Measurements from ENCODE around the gene NUDT14.

NUDT14 gene

GRCh38 chr14:105151084-105151837 lies 29.9 kb downstream of the NUDT14 start:
- no peaks in the 10 kb centered on the region for H3K4me1 ChIP-seq (ENCODE audit: control insufficient read depth, insufficient read depth, low read length)
- H3K36me3 ChIP-seq (ENCODE audit: control insufficient read depth, insufficient read depth, low read length): peaks cover 21% of the 10 kb centered on the region
- H3K27me3 ChIP-seq (ENCODE audit: control insufficient read depth, insufficient read depth, low read length): no peaks in the 10 kb centered on the region
- no peak overlapping the region for H3K9ac ChIP-seq (ENCODE audit: low read depth, low read length)
- no peak overlapping the region for H3K4me3 ChIP-seq (ENCODE audit: low read depth, low read length)
- no peaks in the 10 kb centered on the region for H3K9me3 ChIP-seq (ENCODE audit: control insufficient read depth, insufficient read depth, low read length)

GRCh38 chr14:105150368-105151083 lies 30.6 kb downstream of the NUDT14 start:
- H3K9ac ChIP-seq (ENCODE audit: low read depth, low read length): no peak overlapping the region
- H3K27me3 ChIP-seq (ENCODE audit: control insufficient read depth, insufficient read depth, low read length): no peaks in the 10 kb centered on the region
- H3K4me3 ChIP-seq (ENCODE audit: low read depth, low read length): no peak overlapping the region
- H3K36me3 ChIP-seq (ENCODE audit: control insufficient read depth, insufficient read depth, low read length): peaks cover 25% of the 10 kb centered on the region
- H3K9me3 ChIP-seq (ENCODE audit: control insufficient read depth, insufficient read depth, low read length): no peaks in the 10 kb centered on the region
- H3K4me1 ChIP-seq (ENCODE audit: control insufficient read depth, insufficient read depth, low read length): no peaks in the 10 kb centered on the region

- no peak overlapping the region for H3K4me3 ChIP-seq (ENCODE audit: low read depth, low read length)
- no peak overlapping the region for H3K9ac ChIP-seq (ENCODE audit: low read depth, low read length)
- peaks cover 25% of the 10 kb centered on the region for H3K36me3 ChIP-seq (ENCODE audit: control insufficient read depth, insufficient read depth, low read length)
- no peaks in the 10 kb centered on the region for H3K4me1 ChIP-seq (ENCODE audit: control insufficient read depth, insufficient read depth, low read length)
- no peaks in the 10 kb centered on the region for H3K9me3 ChIP-seq (ENCODE audit: control insufficient read depth, insufficient read depth, low read length)
- no peaks in the 10 kb centered on the region for H3K27me3 ChIP-seq (ENCODE audit: control insufficient read depth, insufficient read depth, low read length)
Measured at GRCh38 chr14:105150026-105150367, 31.1 kb downstream of the NUDT14 start.

GRCh38 chr14:105149146-105149781 lies 31.8 kb downstream of the NUDT14 start:
- H3K27me3 ChIP-seq (ENCODE audit: control insufficient read depth, insufficient read depth, low read length): no peaks in the 10 kb centered on the region
- no peaks in the 10 kb centered on the region for H3K4me1 ChIP-seq (ENCODE audit: control insufficient read depth, insufficient read depth, low read length)
- H3K4me3 ChIP-seq (ENCODE audit: low read depth, low read length): no peak overlapping the region
- no peaks in the 10 kb centered on the region for H3K9me3 ChIP-seq (ENCODE audit: control insufficient read depth, insufficient read depth, low read length)
- no peak overlapping the region for H3K9ac ChIP-seq (ENCODE audit: low read depth, low read length)
- peaks cover 25% of the 10 kb centered on the region for H3K36me3 ChIP-seq (ENCODE audit: control insufficient read depth, insufficient read depth, low read length)

GRCh38 chr14:105148604-105149145 lies 32.4 kb downstream of the NUDT14 start:
- Histone ChIP-seq H3K4me3 (ENCODE audit: low read depth, low read length) (no peak overlapping the region), H3K4me1 (ENCODE audit: control insufficient read depth, insufficient read depth, low read length) (no peaks in the 10 kb centered on the region), H3K9me3 (ENCODE audit: control insufficient read depth, insufficient read depth, low read length) (no peaks in the 10 kb centered on the region), H3K36me3 (ENCODE audit: control insufficient read depth, insufficient read depth, low read length) (peaks cover 25% of the 10 kb centered on the region), H3K9ac (ENCODE audit: low read depth, low read length) (no peak overlapping the region), H3K27me3 (ENCODE audit: control insufficient read depth, insufficient read depth, low read length) (no peaks in the 10 kb centered on the region)

GRCh38 chr14:105147671-105148603 lies 33.2 kb downstream of the NUDT14 start:
- H3K27me3 ChIP-seq (ENCODE audit: control insufficient read depth, insufficient read depth, low read length): no peaks in the 10 kb centered on the region
- no peak overlapping the region for H3K4me3 ChIP-seq (ENCODE audit: low read depth, low read length)
- H3K36me3 ChIP-seq (ENCODE audit: control insufficient read depth, insufficient read depth, low read length): peaks cover 26% of the 10 kb centered on the region
- H3K9me3 ChIP-seq (ENCODE audit: control insufficient read depth, insufficient read depth, low read length): no peaks in the 10 kb centered on the region
- H3K4me1 ChIP-seq (ENCODE audit: control insufficient read depth, insufficient read depth, low read length): no peaks in the 10 kb centered on the region
- no peak overlapping the region for H3K9ac ChIP-seq (ENCODE audit: low read depth, low read length)

- no peak overlapping the region for H3K9ac ChIP-seq (ENCODE audit: low read depth, low read length)
- no peaks in the 10 kb centered on the region for H3K9me3 ChIP-seq (ENCODE audit: control insufficient read depth, insufficient read depth, low read length)
- no peaks in the 10 kb centered on the region for H3K4me1 ChIP-seq (ENCODE audit: control insufficient read depth, insufficient read depth, low read length)
- peaks cover 28% of the 10 kb centered on the region for H3K36me3 ChIP-seq (ENCODE audit: control insufficient read depth, insufficient read depth, low read length)
- no peaks in the 10 kb centered on the region for H3K27me3 ChIP-seq (ENCODE audit: control insufficient read depth, insufficient read depth, low read length)
- H3K4me3 ChIP-seq (ENCODE audit: low read depth, low read length): no peak overlapping the region
Measured at GRCh38 chr14:105146976-105147635, 34.0 kb downstream of the NUDT14 start.

GRCh38 chr14:105146181-105146975 lies 34.7 kb downstream of the NUDT14 start:
- H3K27me3 ChIP-seq (ENCODE audit: control insufficient read depth, insufficient read depth, low read length): no peaks in the 10 kb centered on the region
- H3K36me3 ChIP-seq (ENCODE audit: control insufficient read depth, insufficient read depth, low read length): peaks cover 25% of the 10 kb centered on the region
- H3K4me3 ChIP-seq (ENCODE audit: low read depth, low read length): no peak overlapping the region
- no peak overlapping the region for H3K9ac ChIP-seq (ENCODE audit: low read depth, low read length)
- H3K9me3 ChIP-seq (ENCODE audit: control insufficient read depth, insufficient read depth, low read length): no peaks in the 10 kb centered on the region
- no peaks in the 10 kb centered on the region for H3K4me1 ChIP-seq (ENCODE audit: control insufficient read depth, insufficient read depth, low read length)

GRCh38 chr14:105145381-105146180 lies 35.5 kb downstream of the NUDT14 start:
- no peaks in the 10 kb centered on the region for H3K9me3 ChIP-seq (ENCODE audit: control insufficient read depth, insufficient read depth, low read length)
- H3K27me3 ChIP-seq (ENCODE audit: control insufficient read depth, insufficient read depth, low read length): no peaks in the 10 kb centered on the region
- no peak overlapping the region for H3K4me3 ChIP-seq (ENCODE audit: low read depth, low read length)
- H3K36me3 ChIP-seq (ENCODE audit: control insufficient read depth, insufficient read depth, low read length): peaks cover 23% of the 10 kb centered on the region
- H3K4me1 ChIP-seq (ENCODE audit: control insufficient read depth, insufficient read depth, low read length): no peaks in the 10 kb centered on the region
- H3K9ac ChIP-seq (ENCODE audit: low read depth, low read length): no peak overlapping the region

Data from iPS-15b (cell line).